Caco-2 (cell line): Measurements from ENCODE around the gene KIAA0513. TPM values are rescaled to one million over a fixed set of nuclear protein-coding genes. Genes with fewer than 3 reads are reported as not detected.
A peak's percentile ranks its signal among the peaks of the same experiment; 100 is the strongest.

Experiments used
- BruUV-seq: library from RNA; stranded (reverse); fragments of 400-500 nt; replicated peaks from 2 replicates; lab custom pipeline; 2021; lab: Mats Ljungman, UMichigan
- CTCF ChIA-PET: fragments of 300-600 bp; sonication (Branson Sonifier 250); formaldehyde crosslinking; loops from one replicate; lab custom pipeline; 2022; ENCODE audit warnings: antibody characterized with exemption; lab: Charles Lee
- POLR2A ChIA-PET: fragments of 300-600 bp; sonication (Branson Sonifier 250); formaldehyde crosslinking; loops from one replicate; lab custom pipeline; 2022; ENCODE audit warnings: antibody characterized with exemption; lab: Charles Lee
- DNase-seq, 2 experiments: peaks; one replicate each; pipeline versions ENCODE4 v3.0.0 to v3.0.0-alpha.2; 2020 to 2022
- H3K27me3 ChIP-seq: replicated peaks from 2 replicates; pipeline ENCODE4 v1.6.0; 2011; ENCODE audit warnings: low read length; ENCODE audit not compliant: control insufficient read depth, insufficient read depth
- H3K36me3 ChIP-seq: 2 replicates; pipeline ENCODE4 v1.5.1; 2011; ENCODE audit warnings: low read length; ENCODE audit not compliant: control insufficient read depth, insufficient read depth
- H3K4me1 ChIP-seq: fragments of 250-450 bp; sonication (Bioruptor Pico); 2 replicates; pipeline ENCODE4 v1.5.1; 2020; ENCODE audit warnings: mild to moderate bottlenecking
- H3K4me3 ChIP-seq: 2 replicates; pipeline ENCODE4 v1.5.1; 2011; ENCODE audit warnings: low read depth, mild to moderate bottlenecking, control low read depth, low read length
- H3K9me3 ChIP-seq: fragments of 250-450 bp; sonication (Bioruptor Pico); 2 replicates; pipeline ENCODE4 v1.5.1; 2020; ENCODE audit warnings: mild to moderate bottlenecking, moderate library complexity
- H3K27ac Mint-ChIP-seq: one replicate; pipeline ENCODE4 v1.8.0; 2022; ENCODE audit warnings: mixed read lengths; ENCODE audit not compliant: unreplicated experiment
- H3K27me3 Mint-ChIP-seq: one replicate; pipeline ENCODE4 v1.8.0; 2022; ENCODE audit warnings: mixed read lengths; ENCODE audit not compliant: insufficient read depth, unreplicated experiment
- H3K36me3 Mint-ChIP-seq: one replicate; pipeline ENCODE4 v1.8.0; 2022; ENCODE audit warnings: mild to moderate bottlenecking, mixed read lengths; ENCODE audit not compliant: insufficient read depth, unreplicated experiment
- H3K4me1 Mint-ChIP-seq: one replicate; pipeline ENCODE4 v1.8.0; 2022; ENCODE audit warnings: low read depth, mixed read lengths; ENCODE audit not compliant: unreplicated experiment
- H3K4me3 Mint-ChIP-seq: one replicate; pipeline ENCODE4 v1.8.0; 2022; ENCODE audit warnings: mild to moderate bottlenecking, moderate library complexity, mixed read lengths; ENCODE audit not compliant: unreplicated experiment
- H3K9me3 Mint-ChIP-seq: one replicate; pipeline ENCODE4 v1.8.0; 2022; ENCODE audit warnings: mixed read lengths; ENCODE audit not compliant: unreplicated experiment
- CTCF ChIP-seq, 2 experiments: fragments of 200-600 bp in 1 of 2; IDR thresholded peaks; 1 replicate in 1 of 2; 2 replicates in 1 of 2; pipeline versions ENCODE4 v1.5.1 to v1.8.0; 2011 to 2022; ENCODE audit warnings: antibody characterized with exemption in 1 of 2, control low read depth in 1 of 2, inconsistent platforms in 1 of 2, low read depth in 1 of 2, low read length in 1 of 2, mild to moderate bottlenecking in 1 of 2, moderate library complexity in 1 of 2; ENCODE audit not compliant: insufficient read depth in 1 of 2, severe bottlenecking in 1 of 2, unreplicated experiment in 1 of 2
- intact Hi-C: fragments of 100-400 bp; cut with micrococcal nuclease; formaldehyde crosslinking; loops from one replicate; pipeline ENCODE4 v1.10.0; 2022; ENCODE audit not compliant: unreplicated experiment
- total RNA-seq: library from RNA; stranded (reverse); gene quantifications from 2 replicates; pipeline ENCODE4 v1.2.3, GENCODE V29; 2022

KIAA0513 gene
- total RNA-seq, 1 experiment from 2014 or later: 7.9 TPM

GRCh38 chr16:85085721-85086120 lies 58.1 kb downstream of the KIAA0513 start:
- Mint-ChIP-seq H3K36me3 (no peaks in the 10 kb centered on the region), H3K27ac (no peak overlapping the region), H3K9me3 (no peaks in the 10 kb centered on the region), H3K4me1 (no peaks in the 10 kb centered on the region), H3K4me3 (no peak overlapping the region), H3K27me3 (no peaks in the 10 kb centered on the region)
- ChIA-PET POLR2A (no interaction called here), CTCF (no interaction called here)
- Histone ChIP-seq H3K4me1 (0 out of 2 replicates have a peak, but pooled peaks cover 4% of the 10 kb centered on the region), H3K27me3 (no peaks in the 10 kb centered on the region), H3K9me3 (no peaks in the 10 kb centered on the region), H3K36me3 (no peaks in the 10 kb centered on the region), H3K4me3 (no peak overlapping the region)
- intact Hi-C loops: loop anchor here (1.0 to 5.0 kb wide), 5 partner anchors 28 to 160 kb away; partner anchors contain the start of gene ZDHHC7
- no peak for DNase-seq
- no TSS peak for BruUV-seq
- no peak for TF ChIP-seq CTCF (IDR thresholded peaks at IDR 0.05; ENCODE audit: insufficient read depth in 1 of 2, low read depth in 1 of 2, low read length in 1 of 2, severe bottlenecking in 1 of 2, unreplicated experiment in 1 of 2)

- peak; percentile 80 to 84 for TF ChIP-seq CTCF (IDR thresholded peaks at IDR 0.05; ENCODE audit: insufficient read depth in 1 of 2, low read depth in 1 of 2, low read length in 1 of 2, severe bottlenecking in 1 of 2, unreplicated experiment in 1 of 2)
- H3K27me3 Mint-ChIP-seq: no peaks in the 10 kb centered on the region
- no peak overlapping the region for H3K4me3 ChIP-seq
- H3K27ac Mint-ChIP-seq: no peak overlapping the region
- 0 out of 2 replicates have a peak, but pooled peaks cover 4% of the 10 kb centered on the region for H3K4me1 ChIP-seq
- H3K9me3 Mint-ChIP-seq: no peaks in the 10 kb centered on the region
- BruUV-seq: no TSS peak
- CTCF ChIA-PET: interaction anchor here (0.6 to 1.6 kb wide), 26 partner anchors 8 to 223 kb away, joined by 3 to 19 read pairs (median 4); partner anchors contain the start of genes KIAA0513 and ZDHHC7
- no peaks in the 10 kb centered on the region for H3K9me3 ChIP-seq
- peak; percentile 80 to 82 for DNase-seq
- H3K36me3 ChIP-seq: no peaks in the 10 kb centered on the region
- H3K36me3 Mint-ChIP-seq: no peaks in the 10 kb centered on the region
- H3K4me3 Mint-ChIP-seq: no peak overlapping the region
- H3K27me3 ChIP-seq: no peaks in the 10 kb centered on the region
- no peaks in the 10 kb centered on the region for H3K4me1 Mint-ChIP-seq
- intact Hi-C loops: loop anchor here (1.0 to 5.0 kb wide), 5 partner anchors 29 to 161 kb away; partner anchors contain the start of gene ZDHHC7
- POLR2A ChIA-PET: no interaction called here
Measured at GRCh38 chr16:85086347-85087291, 59.0 kb downstream of the KIAA0513 start.

- H3K9me3 Mint-ChIP-seq: no peaks in the 10 kb centered on the region
- intact Hi-C loops: loop anchor here (2.0 to 5.0 kb wide), 2 partner anchors 76 to 105 kb away; partner anchors contain the start of gene ZDHHC7
- Histone ChIP-seq H3K36me3 (no peaks in the 10 kb centered on the region), H3K27me3 (no peaks in the 10 kb centered on the region), H3K4me1 (0 out of 2 replicates have a peak, but pooled peaks cover 4% of the 10 kb centered on the region), H3K9me3 (no peaks in the 10 kb centered on the region), H3K4me3 (no peak overlapping the region)
- H3K36me3 Mint-ChIP-seq: no peaks in the 10 kb centered on the region
- POLR2A ChIA-PET: no interaction called here
- no peak for TF ChIP-seq CTCF (IDR thresholded peaks at IDR 0.05; ENCODE audit: insufficient read depth in 1 of 2, low read depth in 1 of 2, low read length in 1 of 2, severe bottlenecking in 1 of 2, unreplicated experiment in 1 of 2)
- H3K4me3 Mint-ChIP-seq: no peak overlapping the region
- H3K27ac Mint-ChIP-seq: no peak overlapping the region
- H3K4me1 Mint-ChIP-seq: no peaks in the 10 kb centered on the region
- H3K27me3 Mint-ChIP-seq: no peaks in the 10 kb centered on the region
- CTCF ChIA-PET: interaction anchor here (0.9 kb wide), 1 partner anchor 162 kb away, joined by 4 read pairs; no protein-coding TSS in a partner anchor
- BruUV-seq: no TSS peak
- no peak for DNase-seq
Measured at GRCh38 chr16:85087899-85088569, 60.4 kb downstream of the KIAA0513 start.
